ENCODE measurements around the gene LAMC3. TPM values are rescaled to one million over a fixed set of nuclear protein-coding genes. Genes with fewer than 3 reads are reported as not detected.

The LAMC3 gene
- total RNA-seq, 1 donor from 2014 or later = 0.20 TPM

DNA sequence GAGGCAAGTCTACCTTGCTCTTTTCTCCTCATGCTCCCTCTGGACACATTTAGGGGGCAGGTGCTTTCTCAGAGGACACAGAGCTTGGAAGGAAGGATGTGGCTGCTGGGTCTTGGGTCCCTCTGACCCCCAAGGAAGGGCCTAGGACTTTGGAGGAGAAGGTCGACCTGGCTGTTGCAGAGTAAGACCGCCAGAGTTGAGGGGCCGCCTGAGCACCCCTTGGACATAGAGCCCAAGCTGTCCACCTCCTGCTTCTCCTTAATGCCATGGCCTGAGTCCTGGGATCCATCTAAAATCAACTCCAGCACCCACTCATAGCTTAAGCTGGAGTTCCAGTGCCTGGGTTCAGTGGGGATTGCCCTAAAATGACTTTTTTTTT lies 20.6 kb downstream of the LAMC3 start:
- Mint-ChIP-seq H3K27me3 (ENCODE audit: low read depth, unreplicated experiment) (peaks cover 52% of the 10 kb centered on the region), H3K27ac (ENCODE audit: unreplicated experiment) (no peak overlapping the region), H3K36me3 (ENCODE audit: low read depth, unreplicated experiment) (peaks cover 1% of the 10 kb centered on the region), H3K4me1 (ENCODE audit: low read depth, unreplicated experiment) (no peaks in the 10 kb centered on the region), H3K9me3 (ENCODE audit: unreplicated experiment) (no peaks in the 10 kb centered on the region), H3K4me3 (ENCODE audit: unreplicated experiment) (no peak overlapping the region)
- Histone ChIP-seq H2AFZ (ENCODE audit: low read depth, low read length) (no peak overlapping the region), H3K9me3 (ENCODE audit: insufficient read depth, low read depth, low read length) (no peaks in the 10 kb centered on the region), H3K4me3 (ENCODE audit: insufficient read depth, low read depth, low read length) (no peak overlapping the region), H3K4me2 (ENCODE audit: low read length) (no peak overlapping the region), H3K36me3 (ENCODE audit: insufficient read depth, low read length) (no peaks in the 10 kb centered on the region), H4K20me1 (ENCODE audit: insufficient read depth, low read length) (no peaks in the 10 kb centered on the region), H3K27ac (ENCODE audit: low read depth, low read length) (no peak overlapping the region), H3K9ac (ENCODE audit: low read length) (no peak overlapping the region), H3K79me2 (ENCODE audit: insufficient read depth, low read length) (no peaks in the 10 kb centered on the region), H3K27me3 (ENCODE audit: insufficient read depth, low read length) (peaks cover 12% of the 10 kb centered on the region), H3K4me1 (ENCODE audit: insufficient read depth, low read length) (no peaks in the 10 kb centered on the region)
- DNase-seq (ENCODE audit: low read depth) (no peak), FAIRE-seq (no peak)
- TF ChIP-seq, protein P1, sequence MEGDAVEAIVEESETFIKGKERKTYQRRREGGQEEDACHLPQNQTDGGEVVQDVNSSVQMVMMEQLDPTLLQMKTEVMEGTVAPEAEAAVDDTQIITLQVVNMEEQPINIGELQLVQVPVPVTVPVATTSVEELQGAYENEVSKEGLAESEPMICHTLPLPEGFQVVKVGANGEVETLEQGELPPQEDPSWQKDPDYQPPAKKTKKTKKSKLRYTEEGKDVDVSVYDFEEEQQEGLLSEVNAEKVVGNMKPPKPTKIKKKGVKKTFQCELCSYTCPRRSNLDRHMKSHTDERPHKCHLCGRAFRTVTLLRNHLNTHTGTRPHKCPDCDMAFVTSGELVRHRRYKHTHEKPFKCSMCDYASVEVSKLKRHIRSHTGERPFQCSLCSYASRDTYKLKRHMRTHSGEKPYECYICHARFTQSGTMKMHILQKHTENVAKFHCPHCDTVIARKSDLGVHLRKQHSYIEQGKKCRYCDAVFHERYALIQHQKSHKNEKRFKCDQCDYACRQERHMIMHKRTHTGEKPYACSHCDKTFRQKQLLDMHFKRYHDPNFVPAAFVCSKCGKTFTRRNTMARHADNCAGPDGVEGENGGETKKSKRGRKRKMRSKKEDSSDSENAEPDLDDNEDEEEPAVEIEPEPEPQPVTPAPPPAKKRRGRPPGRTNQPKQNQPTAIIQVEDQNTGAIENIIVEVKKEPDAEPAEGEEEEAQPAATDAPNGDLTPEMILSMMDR (IDR thresholded peaks at IDR 0.05; ENCODE audit: insufficient read depth, low read depth, low read length) = no peak
- TF ChIP-seq EZH2 (IDR thresholded peaks at IDR 0.05; ENCODE audit: insufficient read depth, low read length) = no peak

DNA sequence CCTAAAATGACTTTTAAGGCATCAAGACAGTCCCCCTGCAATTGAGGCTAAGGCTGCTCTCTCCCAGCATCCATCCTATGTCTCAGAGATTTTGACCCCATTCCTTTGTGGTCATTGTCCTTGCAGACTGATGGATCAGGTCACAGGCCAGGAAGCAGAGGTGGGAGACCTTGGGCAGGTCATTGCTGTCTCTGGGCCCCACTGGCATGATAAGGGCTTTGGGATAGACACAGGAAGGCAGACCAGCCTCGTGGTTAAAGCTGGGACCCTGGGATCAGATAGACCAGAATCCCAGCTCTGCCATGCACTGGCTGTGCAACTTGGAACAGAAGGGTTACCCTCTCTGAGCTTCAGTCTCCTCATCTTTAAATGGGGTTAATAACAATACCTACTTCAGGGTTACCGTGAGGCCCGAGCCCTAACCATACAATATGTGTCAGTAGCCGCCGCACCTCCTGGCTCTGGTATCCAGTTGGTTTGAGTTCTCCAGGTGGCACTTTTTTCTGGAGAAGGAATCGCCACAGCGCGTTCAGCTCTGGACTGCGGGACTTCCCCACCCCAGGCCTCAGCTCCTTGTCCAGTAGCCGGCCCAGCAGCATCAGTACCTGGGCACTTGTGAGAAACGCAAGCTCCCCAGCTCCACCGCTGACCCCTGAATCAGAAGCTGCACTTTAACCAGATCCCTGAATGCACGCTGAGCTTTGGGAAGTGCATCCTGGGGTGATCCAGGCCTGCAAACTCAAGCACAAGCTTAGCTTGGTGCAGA lies 21.4 kb downstream of the LAMC3 start:
- Mint-ChIP-seq H3K27ac (ENCODE audit: unreplicated experiment) (no peak overlapping the region), H3K4me1 (ENCODE audit: low read depth, unreplicated experiment) (no peaks in the 10 kb centered on the region), H3K36me3 (ENCODE audit: low read depth, unreplicated experiment) (peaks cover 1% of the 10 kb centered on the region)

More for the DNA sequence above, 21.4 kb downstream of the LAMC3 start:
- Mint-ChIP-seq H3K27me3 (ENCODE audit: low read depth, unreplicated experiment) (peaks cover 44% of the 10 kb centered on the region), H3K9me3 (ENCODE audit: unreplicated experiment) (no peaks in the 10 kb centered on the region), H3K4me3 (ENCODE audit: unreplicated experiment) (no peak overlapping the region)
- Histone ChIP-seq H3K4me1 (ENCODE audit: insufficient read depth, low read length) (no peaks in the 10 kb centered on the region), H3K9ac (ENCODE audit: low read length) (no peak overlapping the region), H3K4me3 (ENCODE audit: insufficient read depth, low read depth, low read length) (no peak overlapping the region), H4K20me1 (ENCODE audit: insufficient read depth, low read length) (no peaks in the 10 kb centered on the region), H3K36me3 (ENCODE audit: insufficient read depth, low read length) (no peaks in the 10 kb centered on the region), H2AFZ (ENCODE audit: low read depth, low read length) (no peak overlapping the region), H3K27ac (ENCODE audit: low read depth, low read length) (no peak overlapping the region), H3K79me2 (ENCODE audit: insufficient read depth, low read length) (no peaks in the 10 kb centered on the region), H3K4me2 (ENCODE audit: low read length) (no peak overlapping the region), H3K27me3 (ENCODE audit: insufficient read depth, low read length) (peaks cover 5% of the 10 kb centered on the region), H3K9me3 (ENCODE audit: insufficient read depth, low read depth, low read length) (no peaks in the 10 kb centered on the region)
- FAIRE-seq (no peak), DNase-seq (ENCODE audit: low read depth) (no peak)
- no peak for TF ChIP-seq EZH2 (IDR thresholded peaks at IDR 0.05; ENCODE audit: insufficient read depth, low read length)
- TF ChIP-seq, protein P1 (IDR thresholded peaks at IDR 0.05; ENCODE audit: insufficient read depth, low read depth, low read length) = no peak

Data from astrocyte (in vitro differentiated cells and primary cell).